Measurements from ENCODE around the gene PSG5. TPM values are rescaled to one million over a fixed set of nuclear protein-coding genes. Genes with fewer than 3 reads are reported as not detected.
"Not testable (repeated sequence)": the region's sequence is repeated elsewhere in the genome, so short reads cannot be mapped to it uniquely, and the experiment has no call there.

The PSG5 gene
- total RNA-seq, 1 experiment from 2014 or later: not detected

GRCh38 chr19:43131281-43131842, 55.0 kb downstream of the PSG5 start:
- H3K9me2 ChIP-seq (replicated peaks; ENCODE audit: insufficient read depth, low read length); H2AFZ ChIP-seq (ENCODE audit: low read length); H3K79me2 ChIP-seq (ENCODE audit: low read length); H3K9me3 ChIP-seq (ENCODE audit: low read length); H3K4me1 ChIP-seq (ENCODE audit: low read length); H3K36me3 ChIP-seq (ENCODE audit: insufficient read depth, low read length); DNase-seq; H3K9ac ChIP-seq (ENCODE audit: low read length); H3K27ac ChIP-seq (ENCODE audit: low read length); H3K27me3 ChIP-seq (ENCODE audit: low read length); H4K20me1 ChIP-seq (ENCODE audit: insufficient read depth, low read depth, low read length); H3K4me2 ChIP-seq (ENCODE audit: low read depth, low read length, poor library complexity, severe bottlenecking); H3K4me3 ChIP-seq (ENCODE audit: low read length): not testable (repeated sequence)

- H3K27me3 ChIP-seq (ENCODE audit: low read length); H3K9ac ChIP-seq (ENCODE audit: low read length); H3K4me1 ChIP-seq (ENCODE audit: low read length); H3K4me2 ChIP-seq (ENCODE audit: low read depth, low read length, poor library complexity, severe bottlenecking); H4K20me1 ChIP-seq (ENCODE audit: insufficient read depth, low read depth, low read length); H3K9me2 ChIP-seq (replicated peaks; ENCODE audit: insufficient read depth, low read length); H3K4me3 ChIP-seq (ENCODE audit: low read length); H3K36me3 ChIP-seq (ENCODE audit: insufficient read depth, low read length); DNase-seq; H3K9me3 ChIP-seq (ENCODE audit: low read length); H3K27ac ChIP-seq (ENCODE audit: low read length); H3K79me2 ChIP-seq (ENCODE audit: low read length); H2AFZ ChIP-seq (ENCODE audit: low read length): not testable (repeated sequence)
These were observed 57.1 kb downstream of the PSG5 start for GRCh38 chr19:43129197-43129596.

GRCh38 chr19:43127336-43127735, 59.0 kb downstream of the PSG5 start:
- H3K79me2 ChIP-seq (ENCODE audit: low read length); H4K20me1 ChIP-seq (ENCODE audit: insufficient read depth, low read depth, low read length); H3K9me2 ChIP-seq (replicated peaks; ENCODE audit: insufficient read depth, low read length); H3K4me2 ChIP-seq (ENCODE audit: low read depth, low read length, poor library complexity, severe bottlenecking); H3K36me3 ChIP-seq (ENCODE audit: insufficient read depth, low read length); DNase-seq; H3K4me1 ChIP-seq (ENCODE audit: low read length); H3K27me3 ChIP-seq (ENCODE audit: low read length); H3K4me3 ChIP-seq (ENCODE audit: low read length); H2AFZ ChIP-seq (ENCODE audit: low read length); H3K9ac ChIP-seq (ENCODE audit: low read length); H3K27ac ChIP-seq (ENCODE audit: low read length); H3K9me3 ChIP-seq (ENCODE audit: low read length): not testable (repeated sequence)

- no peaks in the 10 kb centered on the region for H3K9me3 ChIP-seq (ENCODE audit: low read length)
- no peaks in the 10 kb centered on the region for H3K9me2 ChIP-seq (replicated peaks; ENCODE audit: insufficient read depth, low read length)
- no peak overlapping the region for H3K4me2 ChIP-seq (ENCODE audit: low read depth, low read length, poor library complexity, severe bottlenecking)
- no peak overlapping the region for H3K9ac ChIP-seq (ENCODE audit: low read length)
- H3K27ac ChIP-seq (ENCODE audit: low read length): no peak overlapping the region
- H3K79me2 ChIP-seq (ENCODE audit: low read length): no peaks in the 10 kb centered on the region
- H4K20me1 ChIP-seq (ENCODE audit: insufficient read depth, low read depth, low read length): no peaks in the 10 kb centered on the region
- H3K27me3 ChIP-seq (ENCODE audit: low read length): no peaks in the 10 kb centered on the region
- H3K4me3 ChIP-seq (ENCODE audit: low read length): no peak overlapping the region
- no peaks in the 10 kb centered on the region for H3K36me3 ChIP-seq (ENCODE audit: insufficient read depth, low read length)
- DNase-seq: no peak
- no peaks in the 10 kb centered on the region for H3K4me1 ChIP-seq (ENCODE audit: low read length)
- H2AFZ ChIP-seq (ENCODE audit: low read length): no peak overlapping the region
These were observed 59.6 kb downstream of the PSG5 start for GRCh38 chr19:43126720-43127119.

- no peaks in the 10 kb centered on the region for H3K79me2 ChIP-seq (ENCODE audit: low read length)
- no peak overlapping the region for H3K9ac ChIP-seq (ENCODE audit: low read length)
- H3K4me3 ChIP-seq (ENCODE audit: low read length): no peak overlapping the region
- no peaks in the 10 kb centered on the region for H3K9me3 ChIP-seq (ENCODE audit: low read length)
- no peak overlapping the region for H3K27ac ChIP-seq (ENCODE audit: low read length)
- no peaks in the 10 kb centered on the region for H3K27me3 ChIP-seq (ENCODE audit: low read length)
- no peaks in the 10 kb centered on the region for H3K4me1 ChIP-seq (ENCODE audit: low read length)
- peak; percentile 44 for DNase-seq
- no peak overlapping the region for H3K4me2 ChIP-seq (ENCODE audit: low read depth, low read length, poor library complexity, severe bottlenecking)
- H3K36me3 ChIP-seq (ENCODE audit: insufficient read depth, low read length): no peaks in the 10 kb centered on the region
- H4K20me1 ChIP-seq (ENCODE audit: insufficient read depth, low read depth, low read length): no peaks in the 10 kb centered on the region
- no peak overlapping the region for H2AFZ ChIP-seq (ENCODE audit: low read length)
- H3K9me2 ChIP-seq (replicated peaks; ENCODE audit: insufficient read depth, low read length): no peaks in the 10 kb centered on the region
These were observed 62.0 kb downstream of the PSG5 start for GRCh38 chr19:43124360-43124759.

- not testable (repeated sequence) for H3K36me3 ChIP-seq (ENCODE audit: insufficient read depth, low read length); H3K9me2 ChIP-seq (replicated peaks; ENCODE audit: insufficient read depth, low read length); H3K79me2 ChIP-seq (ENCODE audit: low read length); DNase-seq; H2AFZ ChIP-seq (ENCODE audit: low read length); H3K27me3 ChIP-seq (ENCODE audit: low read length); H3K4me3 ChIP-seq (ENCODE audit: low read length); H3K4me2 ChIP-seq (ENCODE audit: low read depth, low read length, poor library complexity, severe bottlenecking); H3K4me1 ChIP-seq (ENCODE audit: low read length); H3K9ac ChIP-seq (ENCODE audit: low read length); H3K27ac ChIP-seq (ENCODE audit: low read length); H3K9me3 ChIP-seq (ENCODE audit: low read length); H4K20me1 ChIP-seq (ENCODE audit: insufficient read depth, low read depth, low read length)
These were observed 65.8 kb downstream of the PSG5 start for GRCh38 chr19:43120433-43121026.

- not testable (repeated sequence) for DNase-seq; H3K79me2 ChIP-seq (ENCODE audit: low read length); H2AFZ ChIP-seq (ENCODE audit: low read length); H3K27me3 ChIP-seq (ENCODE audit: low read length); H3K36me3 ChIP-seq (ENCODE audit: insufficient read depth, low read length); H4K20me1 ChIP-seq (ENCODE audit: insufficient read depth, low read depth, low read length); H3K4me2 ChIP-seq (ENCODE audit: low read depth, low read length, poor library complexity, severe bottlenecking); H3K27ac ChIP-seq (ENCODE audit: low read length); H3K9me2 ChIP-seq (replicated peaks; ENCODE audit: insufficient read depth, low read length); H3K9ac ChIP-seq (ENCODE audit: low read length); H3K9me3 ChIP-seq (ENCODE audit: low read length); H3K4me3 ChIP-seq (ENCODE audit: low read length); H3K4me1 ChIP-seq (ENCODE audit: low read length)
These were observed 66.8 kb downstream of the PSG5 start for GRCh38 chr19:43119526-43119925.
